GM18909 (cell line): ENCODE measurements around the gene FLT4.
"Not testable (repeated sequence)": the region's sequence is repeated elsewhere in the genome, so short reads cannot be mapped to it uniquely, and the experiment has no call there.

Source experiments
- ATAC-seq: cut with Tn5 transposase; IDR thresholded peaks from one replicate; pipeline ENCODE4 v1.9.1; 2021; ENCODE audit warnings: mild to moderate bottlenecking; ENCODE audit not compliant: unreplicated experiment, poor library complexity

Gene FLT4

DNA sequence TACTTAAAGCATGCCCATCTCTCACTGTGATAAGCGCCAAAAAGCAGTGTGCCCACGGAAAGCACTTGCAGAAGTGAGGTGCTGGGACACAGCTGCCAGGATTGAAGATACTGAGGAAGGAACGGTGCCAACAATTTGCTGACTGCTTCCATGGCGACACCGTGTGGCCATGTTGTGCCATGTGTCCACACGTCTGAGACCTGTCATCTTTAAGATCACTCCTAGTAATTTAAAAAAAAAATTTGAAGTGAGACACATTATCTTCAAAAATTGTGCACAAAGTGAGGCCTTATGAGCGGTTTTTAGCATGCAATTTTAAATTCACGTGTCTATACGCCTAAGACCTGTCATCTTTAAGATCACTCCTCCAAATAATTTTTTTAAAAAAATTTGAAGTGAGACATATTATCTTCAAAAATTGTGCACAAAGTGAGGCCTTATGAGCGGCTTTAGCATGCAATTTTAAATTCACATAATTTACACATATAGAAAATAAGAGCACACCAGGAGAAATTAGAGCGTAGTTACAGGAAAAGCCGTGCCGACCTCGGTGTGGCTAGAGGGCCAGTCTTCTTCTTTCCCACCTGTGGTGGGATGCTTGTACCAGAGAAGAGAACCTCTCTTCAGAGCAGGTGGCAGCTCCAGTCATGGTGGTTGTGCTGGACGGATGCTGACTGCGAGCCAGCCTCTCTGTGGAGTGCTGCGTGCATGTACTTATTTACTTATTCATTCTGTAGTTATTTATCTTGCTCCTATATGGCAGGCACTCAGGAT lies 21.4 kb upstream of the FLT4 start:
- ATAC-seq: no peak

DNA sequence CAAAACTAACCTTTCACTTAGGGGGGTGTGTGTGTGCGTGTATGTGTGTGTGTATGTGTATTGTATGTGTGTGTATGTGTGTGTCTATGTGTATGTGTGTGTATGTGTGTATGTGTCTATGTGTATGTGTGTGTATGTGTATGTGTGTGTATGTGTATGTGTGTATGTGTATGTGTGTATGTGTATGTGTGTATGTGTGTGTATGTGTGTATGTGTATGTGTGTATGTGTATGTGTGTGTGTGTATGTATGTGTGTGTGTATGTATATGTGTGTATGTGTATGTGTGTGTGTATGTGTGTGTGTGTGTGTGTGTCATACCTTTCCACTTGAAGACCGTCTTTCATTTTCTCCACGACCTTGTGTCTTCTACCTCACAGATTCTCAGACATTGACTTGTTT lies 20.8 kb upstream of the FLT4 start:
- no peak for ATAC-seq

DNA sequence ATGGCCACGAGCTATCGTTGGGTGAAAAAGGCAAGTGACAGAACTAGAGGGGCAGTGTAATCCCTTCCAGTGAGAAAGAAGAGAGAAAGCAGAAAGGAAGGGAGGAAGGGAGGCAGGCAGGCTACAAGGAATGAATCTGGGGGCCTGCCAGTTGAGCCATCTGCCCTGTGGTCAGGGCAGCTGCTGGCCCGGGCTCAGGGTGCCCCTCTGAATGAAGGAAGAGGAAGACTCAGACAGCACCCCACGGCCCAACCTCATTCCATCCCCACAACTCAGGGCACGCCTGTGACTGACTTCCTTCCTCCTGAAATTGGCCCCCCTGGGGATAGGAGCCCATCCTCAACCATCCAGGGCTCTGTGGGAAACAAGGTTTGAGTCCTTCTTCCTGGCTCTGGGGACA lies 20.3 kb upstream of the FLT4 start:
- ATAC-seq: no peak

DNA sequence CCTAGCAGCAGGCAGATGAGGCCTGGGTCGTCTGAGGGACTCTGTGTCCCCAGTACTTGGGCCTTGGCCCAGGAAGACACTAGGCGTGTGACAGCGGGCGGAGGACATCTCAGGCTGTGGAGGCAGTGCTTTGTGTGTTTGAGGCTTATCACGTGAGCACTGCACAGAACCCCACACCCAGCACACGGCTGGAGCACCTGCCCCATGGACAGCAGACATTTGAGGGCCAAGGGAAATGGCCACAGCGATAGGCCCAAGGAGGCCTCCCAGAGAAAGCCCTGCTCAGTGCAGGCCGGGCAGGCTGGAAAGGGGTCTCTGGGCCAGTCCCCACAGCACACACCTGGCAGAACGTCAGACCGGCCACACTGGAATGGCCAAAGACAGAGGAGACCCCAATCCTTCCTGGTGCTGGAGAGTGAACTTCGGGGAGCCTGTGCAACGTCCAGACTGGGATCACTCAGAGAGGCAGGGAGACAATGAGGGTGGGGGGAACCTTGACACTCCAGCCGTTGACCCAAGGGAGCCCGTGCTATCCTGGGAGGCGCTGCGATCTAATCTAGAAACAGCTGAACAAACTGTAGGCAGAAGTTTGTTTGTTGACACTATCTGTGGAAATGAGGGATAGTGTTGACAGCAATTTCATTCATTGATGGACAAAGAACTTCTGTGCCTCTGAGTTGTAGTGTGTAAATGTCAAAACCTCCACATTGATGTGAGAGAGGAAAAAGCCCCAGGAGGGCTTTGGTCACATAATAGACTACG lies 19.6 kb upstream of the FLT4 start:
- ATAC-seq: no peak

DNA sequence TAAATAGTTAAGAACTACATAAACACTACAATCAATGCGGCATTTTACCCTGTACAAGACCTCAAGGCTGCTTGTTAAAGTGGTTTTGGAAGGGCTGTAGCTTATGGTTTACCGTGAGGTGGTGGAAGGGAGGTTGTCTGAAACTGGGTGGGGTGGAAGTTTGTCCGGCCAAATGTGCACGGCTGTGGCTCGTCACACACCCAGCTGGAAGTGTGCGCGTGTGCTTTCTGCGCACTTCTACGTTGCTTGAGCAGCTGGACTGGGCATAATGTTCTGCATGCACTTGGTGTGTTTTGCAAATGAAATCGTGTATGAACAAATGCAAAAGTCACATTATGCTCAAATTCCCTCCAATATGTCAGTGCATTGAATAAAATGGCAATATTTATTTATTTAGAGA lies 17.4 kb upstream of the FLT4 start:
- no peak for ATAC-seq

DNA sequence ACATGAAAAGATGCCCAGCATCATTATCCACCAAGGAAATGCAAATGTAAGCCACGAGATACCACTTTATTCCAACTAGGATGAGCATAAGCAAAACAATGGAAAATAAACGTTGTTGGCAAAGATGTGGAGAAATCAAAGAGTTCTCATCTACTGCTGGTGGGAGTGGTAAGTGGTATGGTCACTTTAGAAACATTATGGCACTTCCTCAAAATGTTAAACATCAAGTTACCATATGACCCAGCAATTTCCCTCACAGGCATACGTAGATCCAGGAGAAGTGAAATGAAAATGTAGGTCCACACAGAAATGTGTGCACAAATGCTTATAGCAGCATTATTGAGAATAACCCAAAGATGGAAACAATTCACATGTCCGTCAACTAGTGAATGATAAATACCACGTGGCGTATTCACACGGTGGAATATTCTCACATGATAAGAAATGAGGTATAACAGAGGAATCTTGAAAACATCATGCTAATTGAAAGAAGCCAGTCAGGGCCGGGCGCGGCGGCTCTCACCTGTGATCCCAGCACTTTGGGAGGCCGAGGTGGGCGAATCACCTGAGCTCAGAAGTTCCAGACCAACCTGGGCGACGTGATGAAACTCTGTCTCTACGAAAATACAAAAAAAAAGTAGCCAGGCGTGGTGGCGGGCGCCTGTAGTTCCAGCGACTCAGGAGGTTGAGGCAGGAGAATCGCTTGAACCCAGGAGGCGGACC lies 16.4 kb upstream of the FLT4 start:
- ATAC-seq: no peak

DNA sequence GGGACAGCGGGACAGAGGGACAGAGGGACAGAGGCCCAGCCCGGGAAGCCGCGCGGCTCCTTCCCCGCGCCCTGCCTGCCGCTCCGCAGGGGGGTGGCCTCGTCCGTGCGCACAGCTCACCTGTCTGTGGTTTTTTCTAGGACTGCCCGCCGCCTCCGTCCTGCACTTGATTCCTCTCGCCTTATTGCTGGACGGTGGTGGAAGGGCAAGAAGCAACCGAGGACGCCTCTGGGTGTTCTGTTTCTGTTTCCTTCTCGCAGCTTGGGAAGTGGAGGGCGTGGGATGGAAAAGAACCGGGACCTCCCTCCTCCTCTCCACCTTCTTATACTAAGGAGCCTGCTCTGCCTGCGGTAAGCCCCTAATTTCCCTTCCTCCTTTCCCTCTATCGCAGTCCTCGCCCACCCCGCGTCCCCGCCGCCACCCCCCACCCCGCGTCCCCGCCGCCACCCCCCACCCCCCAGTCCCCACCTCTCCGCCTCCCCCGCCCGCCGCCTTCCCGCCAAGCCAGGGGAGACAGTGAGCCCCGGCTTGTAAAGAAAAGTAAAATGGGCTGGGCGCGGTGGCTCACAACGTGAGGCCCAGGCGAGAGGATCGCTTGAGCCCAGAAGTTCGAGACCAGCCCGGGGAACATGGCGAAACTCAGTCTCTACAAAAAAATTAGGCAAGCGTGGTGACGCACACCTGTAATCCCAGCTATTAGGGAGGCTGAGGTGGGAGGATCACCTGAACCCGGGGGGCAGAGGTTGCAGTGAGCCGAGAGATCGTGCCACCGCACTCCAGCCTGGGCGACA lies 9.6 kb upstream of the FLT4 start:
- ATAC-seq: no peak

DNA sequence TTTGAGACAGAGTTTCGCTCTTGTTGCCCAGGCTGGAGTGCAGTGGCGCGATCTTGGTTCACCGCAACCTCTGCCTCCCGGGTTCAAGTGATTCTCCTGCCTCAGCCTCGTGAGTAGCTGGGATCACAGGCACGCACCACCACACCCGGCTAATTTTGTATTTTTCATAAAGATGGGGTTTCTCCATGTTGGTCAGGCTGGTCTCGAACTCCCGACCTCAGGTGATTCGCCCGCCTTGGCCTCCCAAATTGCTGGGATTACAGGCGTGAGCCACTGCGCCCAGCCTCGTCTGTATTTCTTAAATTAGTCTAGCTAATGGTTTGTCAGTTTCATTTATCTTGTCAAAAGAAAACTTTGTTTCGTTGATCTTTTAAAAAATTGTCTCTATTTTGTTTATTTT lies 5.8 kb upstream of the FLT4 start:
- not testable (repeated sequence) for ATAC-seq

DNA sequence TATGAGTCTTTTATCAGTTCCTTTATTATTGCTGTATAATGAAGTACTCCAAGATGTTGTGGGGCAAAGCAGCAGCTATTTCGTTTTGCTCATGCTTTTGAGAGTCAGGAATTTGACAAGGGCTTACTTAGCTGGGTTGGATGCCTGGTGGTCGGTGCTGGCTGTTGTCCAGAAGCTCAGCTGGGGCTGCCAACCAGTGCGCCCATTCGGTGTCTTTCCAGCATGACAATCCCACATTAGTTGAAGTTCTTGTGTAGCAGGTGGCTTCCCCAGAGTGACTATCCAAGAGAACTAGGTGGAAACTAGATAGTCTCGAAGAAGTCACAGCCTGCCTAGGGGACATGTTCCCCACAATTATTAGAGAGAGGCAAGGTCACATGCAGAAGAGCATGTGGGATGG lies 3.4 kb upstream of the FLT4 start:
- no peak for ATAC-seq

DNA sequence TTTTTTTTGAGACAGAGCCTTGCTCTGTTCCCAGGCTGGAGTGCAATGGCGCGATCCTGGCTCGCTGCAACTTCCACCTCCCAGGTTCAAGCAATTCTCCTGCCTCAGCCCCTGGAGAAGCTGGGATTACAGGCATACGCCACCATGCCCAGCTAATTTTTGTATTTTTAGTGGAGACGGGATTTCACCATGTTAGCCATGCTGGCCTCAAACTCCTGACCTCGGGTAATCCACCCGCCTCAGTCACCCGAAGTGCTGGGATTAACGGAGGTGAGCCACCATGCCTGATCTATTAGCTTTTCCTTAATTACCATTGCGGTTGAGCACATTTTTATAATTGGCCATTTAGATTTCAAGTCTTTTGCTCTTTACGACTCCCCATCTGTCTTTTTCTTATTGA lies 2.9 kb upstream of the FLT4 start:
- ATAC-seq: no peak

DNA sequence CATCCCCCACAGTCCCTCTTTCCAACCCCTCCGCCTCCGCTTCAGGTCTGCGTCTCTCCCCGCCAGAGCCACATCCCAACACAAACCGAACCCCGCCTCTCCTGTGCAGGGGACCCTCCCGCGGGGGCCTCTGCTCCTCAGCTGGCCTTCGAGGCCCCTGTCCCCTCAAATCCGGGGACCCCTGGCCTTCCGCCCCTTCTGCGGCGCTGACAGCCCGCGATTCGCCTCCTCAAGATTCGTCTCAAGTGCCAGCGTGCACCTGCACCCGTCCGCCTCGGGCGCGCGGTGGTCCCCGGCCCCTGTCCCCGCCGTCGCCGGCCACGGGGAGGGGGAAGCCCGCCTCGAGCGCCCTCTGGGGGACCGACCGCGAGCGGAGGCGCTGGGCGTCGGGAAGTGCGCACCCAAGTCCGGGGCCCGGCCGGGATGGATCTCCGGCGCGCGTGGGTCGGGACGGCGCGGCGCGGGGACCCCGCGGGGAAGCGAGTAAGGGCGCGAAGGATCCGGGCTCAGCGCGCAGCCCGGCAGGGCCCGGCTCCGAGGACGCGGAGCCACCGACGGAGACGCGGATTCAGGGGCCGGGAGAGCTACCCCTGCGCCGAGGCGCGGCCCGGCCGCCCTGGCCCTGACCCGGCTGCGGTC lies 623 bp downstream of the FLT4 start:
- no peak for ATAC-seq

DNA sequence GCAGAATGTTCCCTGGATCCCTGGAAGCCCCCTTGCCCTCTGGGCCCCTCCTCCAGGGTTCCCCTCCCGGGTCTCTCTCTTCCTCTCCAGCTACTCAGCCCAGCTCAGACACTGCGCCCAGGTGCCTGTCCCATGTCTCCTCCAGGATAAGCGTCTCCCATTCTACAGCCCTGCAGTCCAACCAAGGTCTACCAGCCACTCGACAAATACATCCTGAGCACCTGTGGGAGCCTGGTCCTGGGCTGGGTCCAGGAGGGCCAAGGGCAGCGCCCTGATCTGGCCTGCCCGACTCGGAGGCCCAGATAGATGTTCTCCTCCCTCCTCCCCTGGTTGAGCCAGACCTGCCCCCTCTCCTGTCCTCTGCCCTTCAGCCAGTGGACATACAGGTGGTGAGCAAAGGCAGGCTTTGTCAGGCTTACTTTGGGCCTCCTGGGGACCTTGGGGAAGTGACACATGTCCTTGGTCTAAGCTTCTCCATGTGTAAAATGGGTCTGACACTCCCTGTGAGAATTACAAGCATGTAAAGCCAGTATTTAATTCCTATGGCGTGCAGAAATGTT lies 1.4 kb downstream of the FLT4 start:
- no peak for ATAC-seq

DNA sequence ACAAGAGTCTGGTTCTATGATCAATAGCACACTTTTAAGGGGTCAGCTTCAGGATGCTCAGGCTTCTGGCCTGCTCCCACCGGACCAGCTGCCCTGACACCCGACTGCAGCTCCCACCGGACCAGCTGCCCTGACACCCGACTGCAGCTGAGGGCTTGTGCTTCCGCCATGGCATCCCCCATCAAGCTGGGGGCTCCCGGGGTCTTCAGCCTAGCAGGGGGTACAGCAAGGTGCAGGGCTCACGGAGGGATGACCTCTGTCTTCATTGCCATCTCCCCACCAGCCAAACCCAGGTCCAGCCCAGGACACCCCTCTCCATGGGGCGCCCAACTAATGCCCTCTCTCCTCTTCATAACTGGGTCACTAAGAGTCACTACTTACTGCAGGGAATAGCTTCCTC lies 1.9 kb downstream of the FLT4 start:
- no peak for ATAC-seq

DNA sequence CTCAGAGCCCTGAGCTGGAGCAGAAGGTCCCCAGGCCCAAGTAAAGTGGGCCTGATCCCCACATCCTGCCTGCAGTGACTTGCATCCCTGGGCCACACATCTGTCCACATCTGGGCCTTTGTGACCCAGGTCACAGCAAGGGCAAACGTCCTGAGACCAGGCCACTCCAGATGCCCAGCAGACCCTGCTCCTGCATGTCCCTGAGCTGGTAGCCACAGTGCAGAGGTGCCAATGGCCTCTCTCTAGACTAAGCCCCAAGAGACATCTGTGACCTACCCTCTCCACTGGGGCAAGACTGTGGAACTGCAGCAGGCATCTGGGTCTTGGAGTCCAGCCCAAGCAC lies 2.5 kb downstream of the FLT4 start:
- ATAC-seq: no peak

DNA sequence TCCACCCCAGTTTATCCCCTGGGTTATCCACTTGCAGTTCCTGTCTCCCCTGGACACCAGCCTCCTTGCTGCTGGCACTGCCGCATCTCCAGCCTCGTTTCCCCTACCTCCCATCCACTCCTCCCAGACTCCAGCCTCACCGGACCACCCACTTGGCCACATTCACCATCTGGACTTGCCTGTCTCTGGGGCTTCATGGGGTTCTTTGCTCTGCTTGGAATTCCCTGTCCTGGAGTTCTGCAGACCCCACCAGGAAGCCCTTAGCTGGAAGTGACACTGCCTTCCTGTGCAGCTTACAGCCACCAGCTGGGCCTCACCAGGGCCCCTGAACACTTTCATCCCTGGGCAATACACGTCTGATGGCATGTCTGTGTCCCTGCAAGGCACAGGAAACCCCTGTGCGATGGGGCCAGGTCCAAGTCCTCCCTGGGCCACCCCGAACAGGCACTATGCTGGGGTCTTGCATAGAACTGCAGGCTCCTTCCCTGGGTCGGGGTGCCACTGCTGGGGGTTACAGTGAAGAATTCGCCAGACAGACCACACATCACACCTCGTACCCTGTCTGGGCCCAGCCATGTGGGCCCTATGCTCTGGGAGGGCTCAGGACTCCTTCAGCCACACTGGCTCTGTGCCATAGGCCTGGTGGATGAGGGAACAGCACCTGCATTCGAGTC lies 3.0 kb downstream of the FLT4 start:
- ATAC-seq: no peak

DNA sequence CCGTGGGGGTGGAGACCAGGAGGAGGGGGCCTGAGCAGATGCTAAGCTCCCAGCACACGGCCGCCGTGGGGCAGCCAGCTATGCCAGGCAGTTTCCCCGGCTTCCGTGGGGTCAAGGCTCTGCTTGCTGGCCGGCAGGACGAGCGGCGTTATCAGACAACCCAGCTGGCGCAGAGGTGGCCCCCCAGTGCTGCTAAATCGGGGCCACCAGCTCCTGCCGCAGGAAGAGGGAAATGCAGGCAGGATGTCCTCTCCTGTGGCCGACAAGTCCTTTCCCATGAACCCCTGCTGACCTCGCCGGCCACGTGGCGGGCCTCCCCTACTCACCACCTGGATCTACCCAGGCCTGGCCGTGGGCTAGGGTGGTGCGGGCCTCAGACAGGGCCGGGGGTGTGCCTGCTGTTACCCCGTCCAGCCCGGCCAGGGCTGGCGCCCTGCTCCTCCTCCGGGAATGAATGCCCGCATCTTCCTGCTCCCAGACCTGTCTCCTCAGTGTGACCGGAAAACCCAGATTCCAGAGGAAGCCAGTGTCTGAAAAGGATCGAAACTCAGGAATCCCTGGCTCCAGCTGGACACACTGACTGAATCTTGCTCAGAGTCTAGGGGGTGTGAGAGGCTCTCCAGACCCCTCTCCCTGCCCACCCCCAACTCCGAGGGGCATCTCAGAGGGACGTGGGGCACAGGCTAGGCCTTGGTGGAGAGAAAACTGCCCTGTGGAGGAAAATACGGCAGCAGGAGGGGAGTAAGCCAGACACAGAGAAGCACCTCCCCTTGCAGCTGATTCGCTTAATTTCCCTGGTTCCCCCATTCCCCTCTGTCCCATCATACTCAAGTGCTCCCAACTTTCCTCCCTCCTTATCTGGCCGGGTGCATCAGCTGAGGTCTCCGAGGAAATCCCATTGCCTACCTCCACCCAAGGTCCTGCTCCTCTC lies 3.9 kb downstream of the FLT4 start:
- ATAC-seq: no peak

DNA sequence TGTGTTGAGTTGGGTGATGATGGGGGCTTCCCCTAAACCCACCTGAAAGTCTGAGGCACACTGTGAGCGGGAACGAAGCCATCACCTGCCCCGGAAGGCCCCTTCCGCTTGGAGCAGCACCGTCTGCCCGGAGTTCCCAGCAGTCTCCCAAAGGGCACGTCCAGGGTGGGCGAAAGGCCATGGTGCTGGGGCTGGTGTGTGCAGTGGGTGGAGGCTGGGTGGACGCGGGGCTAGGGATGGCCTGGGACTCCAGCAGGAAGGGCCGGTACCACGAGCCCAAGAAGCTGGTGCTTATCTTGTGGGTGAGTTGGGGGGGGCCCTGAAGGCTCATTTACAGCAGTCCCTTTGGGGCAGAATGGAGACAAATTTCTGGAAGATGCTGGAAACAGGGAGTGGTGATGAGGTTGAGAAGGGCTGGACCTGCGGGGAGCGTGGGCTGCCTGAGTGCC lies 4.6 kb downstream of the FLT4 start:
- no peak for ATAC-seq

DNA sequence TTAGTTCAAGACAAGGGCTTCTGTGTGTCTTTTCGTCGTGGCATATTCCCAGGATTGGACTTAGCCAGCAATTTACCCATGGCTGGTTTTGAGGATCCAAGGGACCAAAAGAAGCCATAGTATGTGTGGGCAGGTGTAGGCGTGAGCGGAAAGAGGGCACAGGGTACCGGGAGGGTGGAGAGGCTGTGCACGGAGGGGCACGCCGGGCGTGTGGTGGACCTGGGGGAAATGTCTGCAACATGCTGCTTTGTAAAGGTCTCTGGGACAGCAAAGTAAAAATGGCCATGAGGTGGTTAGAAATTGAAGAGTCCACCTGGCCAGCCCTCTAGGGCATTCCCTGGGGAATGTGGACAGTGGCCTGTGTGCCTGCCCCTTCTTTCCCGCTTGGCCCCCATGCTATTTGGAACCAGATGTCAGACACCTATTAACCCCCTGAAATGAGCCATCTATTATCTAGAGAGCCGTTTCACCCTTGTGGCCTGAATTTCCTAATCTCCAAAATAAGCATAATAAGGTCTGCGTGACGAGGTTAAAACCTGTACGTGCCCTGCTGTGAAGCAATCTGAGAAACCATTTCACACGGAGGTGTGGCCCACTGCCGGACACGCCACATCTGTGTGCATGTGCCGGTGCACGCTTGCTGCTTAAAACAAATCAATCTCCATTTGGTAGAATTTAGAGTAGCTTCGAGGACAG lies 5.1 kb downstream of the FLT4 start:
- no peak for ATAC-seq
